Esophagus squamous epithelium (tissue), 4 donors: ENCODE data around the gene CCM2L.

Source experiments
- CTCF ChIP-seq, 6 experiments: fragments of 450-650 bp in 4 of 6; fragments of 200-600 bp in 2 of 6; sonication (generic) in 2 of 6; IDR thresholded peaks; one replicate each; pipeline ENCODE4 v1.5.1; 2016 to 2019; ENCODE audit warnings: antibody characterized with exemption in 6 of 6, mild to moderate bottlenecking in 4 of 6, moderate library complexity in 4 of 6
- POLR2A ChIP-seq, 4 donors: fragments of 450-650 bp; IDR thresholded peaks; one replicate each; pipeline ENCODE4 v1.6.1; 2017; ENCODE audit warnings: antibody characterized with exemption in 4 of 4, mild to moderate bottlenecking in 4 of 4, moderate library complexity in 3 of 4

- TF ChIP-seq POLR2A (IDR thresholded peaks at IDR 0.05) (no peak), CTCF (IDR thresholded peaks at IDR 0.05) (no peak)
Measured at GRCh38 chr20:31981784-31982183, 28.5 kb upstream of the CCM2L start.
